Fibroblast of gingiva (primary cell): ENCODE measurements around the gene TMEM183A.
"Not testable (repeated sequence)": the region's sequence is repeated elsewhere in the genome, so short reads cannot be mapped to it uniquely, and the experiment has no call there.

Source experiments
- DNase-seq: peaks from one replicate; pipeline ENCODE4 v3.0.0-alpha.2; 2011; ENCODE audit warnings: low read depth

TMEM183A gene, protein sequence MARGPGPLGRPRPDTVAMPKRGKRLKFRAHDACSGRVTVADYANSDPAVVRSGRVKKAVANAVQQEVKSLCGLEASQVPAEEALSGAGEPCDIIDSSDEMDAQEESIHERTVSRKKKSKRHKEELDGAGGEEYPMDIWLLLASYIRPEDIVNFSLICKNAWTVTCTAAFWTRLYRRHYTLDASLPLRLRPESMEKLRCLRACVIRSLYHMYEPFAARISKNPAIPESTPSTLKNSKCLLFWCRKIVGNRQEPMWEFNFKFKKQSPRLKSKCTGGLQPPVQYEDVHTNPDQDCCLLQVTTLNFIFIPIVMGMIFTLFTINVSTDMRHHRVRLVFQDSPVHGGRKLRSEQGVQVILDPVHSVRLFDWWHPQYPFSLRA

DNA sequence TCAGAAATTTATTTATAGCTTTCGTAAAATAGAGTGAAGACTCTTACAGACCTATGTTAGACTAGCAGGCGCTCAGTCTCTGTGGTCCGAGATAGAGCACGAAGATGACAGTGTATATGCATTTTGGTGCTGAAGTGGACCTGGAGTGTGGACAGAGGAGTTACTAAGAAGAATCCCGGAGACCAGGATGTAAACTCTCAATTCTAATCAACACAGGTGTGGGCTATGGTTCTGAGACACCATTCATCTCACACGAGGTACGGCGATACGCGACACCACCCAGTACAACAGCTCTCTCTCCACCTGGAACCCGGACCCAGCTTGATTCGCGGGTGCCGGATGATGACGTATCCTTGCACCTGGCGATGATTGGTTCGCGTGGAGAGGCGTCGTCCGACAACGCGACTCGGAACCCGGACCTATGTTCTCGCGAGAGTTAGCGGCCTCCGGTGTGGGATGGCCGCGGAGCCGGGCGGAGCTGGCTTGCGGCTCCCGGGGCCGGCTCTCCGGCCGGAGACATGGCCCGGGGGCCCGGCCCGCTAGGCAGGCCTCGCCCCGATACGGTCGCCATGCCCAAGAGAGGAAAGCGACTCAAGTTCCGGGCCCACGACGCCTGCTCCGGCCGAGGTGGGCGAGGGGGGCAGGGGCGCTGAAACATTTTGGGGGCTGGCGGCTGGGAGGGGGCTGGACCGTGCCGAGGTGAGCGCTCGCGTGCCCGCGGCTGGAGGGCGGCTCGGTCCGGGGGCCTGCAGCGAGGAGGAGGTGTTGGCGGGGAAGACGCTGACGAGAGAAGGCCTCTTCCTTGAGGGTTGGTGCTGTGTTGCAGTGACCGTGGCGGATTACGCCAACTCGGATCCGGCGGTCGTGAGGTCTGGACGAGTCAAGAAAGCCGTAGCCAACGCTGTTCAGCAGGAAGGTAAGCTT, at the start of gene TMEM183A:
TSS of gene TMEM183A (plus strand) at position 427 of the 924 bp plus-strand sequence. CDS start at position 519, 92 bp downstream.
- DNase-seq = peak; percentile 96

DNA sequence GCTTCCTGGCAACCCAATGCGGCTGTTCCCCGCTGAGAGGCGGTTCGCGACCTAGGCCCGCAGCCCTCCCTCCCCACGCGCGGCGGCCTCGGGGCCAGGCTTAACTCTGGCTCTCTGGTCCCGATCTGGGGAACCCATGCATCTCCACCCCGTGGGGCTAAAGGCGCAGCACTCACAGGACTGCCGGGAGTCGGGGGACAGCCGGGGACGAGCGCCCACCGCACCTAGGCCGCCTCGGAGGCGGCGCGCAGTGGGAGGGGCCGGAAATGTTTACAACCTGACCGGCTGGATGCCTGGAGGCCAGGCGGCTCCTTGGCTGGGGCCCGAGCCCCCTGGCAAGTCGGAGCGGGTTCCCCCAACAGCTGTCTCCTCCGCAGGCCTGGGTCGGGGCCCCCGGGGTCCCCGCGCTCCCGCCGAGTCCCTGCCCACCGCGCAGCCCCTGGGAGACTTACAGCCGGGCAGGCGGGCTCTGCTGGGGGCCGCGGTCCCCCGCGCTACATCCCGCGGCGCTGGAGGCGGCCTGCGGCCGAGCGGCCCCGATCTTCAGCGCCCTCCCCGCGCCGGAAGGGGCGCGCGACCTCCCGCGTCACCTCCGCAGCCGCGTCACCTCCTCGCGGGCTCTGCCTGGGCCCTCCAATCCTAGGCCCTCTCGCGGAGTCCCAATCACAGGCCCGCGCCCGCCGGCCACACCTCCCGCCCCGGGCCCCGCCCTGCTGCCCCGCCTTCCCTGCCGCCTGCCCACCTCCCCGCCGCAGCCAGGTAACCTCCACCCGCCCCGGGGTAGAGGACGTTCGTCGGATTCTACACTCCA, 49.2 kb upstream of the TMEM183A start, which contains the start of gene ADIPOR1:
TSS of gene ADIPOR1 (minus strand) at position 580 of the 811 bp plus-strand sequence. CDS start 7,242 bp downstream, outside the sequence.
- peak; percentile 82 for DNase-seq

DNA sequence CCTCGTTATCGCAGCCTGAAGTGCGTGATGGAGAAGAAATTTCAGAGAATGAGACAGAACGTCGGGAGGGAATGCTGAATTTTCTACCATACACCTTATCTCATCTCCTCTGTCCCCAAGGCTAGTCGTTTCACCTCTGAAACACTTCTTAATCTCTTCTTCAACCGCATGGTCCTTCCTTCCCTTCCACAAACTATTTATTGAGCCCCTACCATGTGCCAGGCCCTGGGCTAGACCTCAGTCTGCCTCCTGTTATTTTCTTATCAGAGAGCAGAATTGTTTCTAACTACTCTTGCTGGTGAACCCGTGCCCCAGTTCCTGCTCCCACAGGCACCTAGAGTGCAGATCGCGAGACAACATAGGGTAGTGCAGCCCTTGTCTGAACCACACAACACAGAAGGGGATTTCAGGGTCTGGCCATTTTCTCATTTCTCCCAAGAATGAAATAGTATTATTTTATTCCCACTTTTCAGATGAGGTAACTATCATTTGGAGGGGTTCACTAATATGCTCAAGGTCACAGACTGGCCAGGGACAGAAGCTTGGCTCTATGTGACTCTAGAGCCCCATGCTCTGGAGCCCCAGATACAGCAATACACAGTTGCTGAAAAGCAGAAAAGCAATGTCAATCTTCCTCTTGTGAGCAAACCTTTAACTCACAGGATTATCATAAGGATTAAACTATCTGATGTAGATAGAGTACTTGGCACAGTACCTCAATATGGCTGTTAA, 48.5 kb upstream of the TMEM183A start:
- DNase-seq = no peak

DNA sequence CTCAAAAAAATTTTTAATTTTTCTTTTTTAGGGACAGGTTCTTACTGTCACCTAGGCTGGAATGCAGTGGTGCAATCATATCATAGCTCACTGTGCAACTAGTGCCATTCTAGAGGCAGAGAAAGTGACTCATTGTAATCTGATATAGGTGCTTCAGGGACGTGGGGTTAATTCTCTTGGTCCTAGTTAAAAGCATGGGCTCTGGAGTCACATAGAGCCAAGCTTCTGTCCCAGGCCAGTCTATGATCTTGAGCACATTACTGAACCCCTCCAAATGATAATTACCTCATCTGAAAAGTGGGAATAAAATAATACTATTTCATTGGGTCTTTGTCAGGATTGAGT, 47.9 kb upstream of the TMEM183A start:
- DNase-seq = peak; percentile 60

DNA sequence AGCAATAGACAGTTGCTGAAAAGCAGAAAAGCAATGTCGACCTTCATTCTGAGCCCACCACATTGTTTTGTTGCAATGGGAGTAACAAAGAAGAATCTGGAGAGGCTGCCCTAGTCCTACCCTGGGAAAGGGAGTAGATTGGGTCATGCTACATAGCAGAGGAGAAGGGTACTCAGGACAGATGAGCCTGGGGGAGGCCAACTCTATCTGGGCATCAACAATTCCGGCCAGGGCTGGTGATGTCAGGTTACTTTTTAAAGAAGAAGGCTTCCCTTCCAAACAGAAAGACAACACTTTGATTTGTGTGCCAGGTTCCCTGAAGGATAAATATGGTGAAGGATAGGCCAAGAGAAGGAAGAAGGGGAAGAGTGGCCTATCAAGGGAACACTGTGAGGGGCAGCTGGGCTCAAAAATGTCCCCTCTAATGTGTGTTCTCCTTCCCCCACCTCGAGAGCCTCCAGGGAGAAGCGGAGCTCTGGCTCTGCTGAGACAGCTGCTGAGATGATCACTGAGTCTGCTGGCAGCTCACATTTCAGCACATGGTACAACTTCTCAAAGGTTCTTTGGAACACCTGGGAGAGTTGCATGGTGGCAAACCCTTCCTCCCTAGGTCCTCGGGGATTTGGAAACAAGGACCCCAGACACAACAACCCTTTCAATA, 45.8 kb upstream of the TMEM183A start:
- no peak for DNase-seq

DNA sequence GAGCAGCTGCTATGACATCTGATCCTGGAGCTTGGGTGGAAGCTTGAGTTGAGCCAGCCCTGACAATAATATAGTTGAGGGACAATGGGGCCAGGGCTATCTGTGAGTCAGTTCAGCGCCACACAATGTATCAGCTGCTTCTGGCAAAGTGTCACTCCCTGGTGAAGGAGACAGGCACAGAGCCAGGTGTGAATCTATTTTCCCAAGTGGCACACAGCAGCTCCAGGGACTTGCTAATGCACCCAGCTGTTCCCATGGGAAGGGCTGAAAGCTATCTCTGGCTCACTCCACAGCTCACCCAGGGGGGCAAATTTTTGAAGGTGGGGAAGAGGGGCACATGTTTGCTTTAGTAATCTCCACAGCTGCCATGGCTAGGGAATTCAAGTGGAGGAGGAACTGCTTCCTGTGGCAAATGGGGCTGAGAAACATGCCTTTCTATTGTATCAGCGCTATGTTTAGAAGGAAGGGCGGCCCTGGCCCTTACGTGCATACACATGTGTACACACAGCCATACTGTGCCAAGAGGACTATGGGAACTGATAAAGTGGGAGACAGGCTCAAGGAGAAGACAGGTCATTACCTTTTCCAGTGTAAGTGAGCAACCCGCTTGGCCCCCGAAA, 42.3 kb upstream of the TMEM183A start:
- DNase-seq = peak; percentile 14

DNA sequence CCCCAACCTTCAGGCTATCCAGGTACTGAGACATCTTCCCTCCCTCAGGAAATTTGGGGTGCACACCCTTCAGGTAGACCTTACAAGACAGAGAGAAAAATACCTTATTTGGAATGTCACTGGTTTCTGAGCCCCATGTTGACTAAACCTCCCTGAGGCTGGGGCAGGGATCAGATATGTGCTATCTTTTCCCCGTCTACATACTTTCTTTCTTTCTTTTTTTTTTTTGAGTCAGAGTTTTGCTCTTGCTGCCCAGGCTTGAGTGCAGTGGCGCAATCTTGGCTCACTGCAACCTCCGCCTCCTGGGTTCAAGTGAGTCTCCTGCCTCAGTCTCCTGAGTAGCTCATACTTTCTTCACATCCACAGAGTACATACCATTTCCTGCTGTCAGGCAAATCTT, 41.8 kb upstream of the TMEM183A start:
- DNase-seq = no peak

DNA sequence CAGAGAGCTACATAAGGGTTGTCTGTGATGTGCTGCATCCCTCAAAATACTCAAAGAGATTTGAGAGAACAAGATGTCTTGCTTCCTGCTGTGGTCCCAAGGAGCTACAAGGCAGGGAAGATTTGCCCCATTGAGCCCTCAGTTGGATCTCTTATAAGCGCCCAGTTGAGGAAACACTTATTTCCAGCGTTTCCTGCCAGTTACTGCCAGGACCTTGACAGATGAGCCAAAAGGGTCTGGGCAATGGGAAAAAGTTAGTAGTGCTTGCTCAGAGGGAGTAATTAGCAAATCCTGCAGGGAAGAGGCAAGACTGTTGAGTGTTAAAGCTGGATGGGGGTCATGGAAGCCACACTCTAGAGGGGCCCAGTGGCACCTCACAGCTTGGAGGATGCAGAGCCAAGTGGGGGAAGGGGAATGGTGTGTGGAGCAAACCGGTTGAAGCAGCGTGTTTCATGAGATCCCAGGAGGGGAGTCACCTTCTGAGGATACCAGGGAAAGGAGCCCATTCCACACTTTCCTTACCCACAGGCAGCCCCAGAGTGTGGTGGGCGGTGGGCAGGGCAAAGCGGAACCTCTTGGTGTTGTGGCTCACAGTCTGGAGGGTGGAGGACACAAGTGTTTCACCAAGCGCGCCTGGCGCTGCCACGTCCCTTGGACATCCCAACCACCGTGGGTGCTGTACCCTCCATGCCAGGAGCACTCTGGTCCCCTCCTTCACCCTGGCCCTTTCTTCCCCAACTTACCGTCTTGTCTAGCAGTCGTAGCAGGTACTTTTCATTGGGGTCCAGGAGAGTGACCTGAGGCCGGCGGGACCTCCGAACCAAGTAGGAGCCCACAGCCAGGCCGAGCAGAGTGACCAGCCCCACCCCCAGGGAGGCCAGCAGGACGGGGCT, 40.9 kb upstream of the TMEM183A start:
- DNase-seq = no peak

DNA sequence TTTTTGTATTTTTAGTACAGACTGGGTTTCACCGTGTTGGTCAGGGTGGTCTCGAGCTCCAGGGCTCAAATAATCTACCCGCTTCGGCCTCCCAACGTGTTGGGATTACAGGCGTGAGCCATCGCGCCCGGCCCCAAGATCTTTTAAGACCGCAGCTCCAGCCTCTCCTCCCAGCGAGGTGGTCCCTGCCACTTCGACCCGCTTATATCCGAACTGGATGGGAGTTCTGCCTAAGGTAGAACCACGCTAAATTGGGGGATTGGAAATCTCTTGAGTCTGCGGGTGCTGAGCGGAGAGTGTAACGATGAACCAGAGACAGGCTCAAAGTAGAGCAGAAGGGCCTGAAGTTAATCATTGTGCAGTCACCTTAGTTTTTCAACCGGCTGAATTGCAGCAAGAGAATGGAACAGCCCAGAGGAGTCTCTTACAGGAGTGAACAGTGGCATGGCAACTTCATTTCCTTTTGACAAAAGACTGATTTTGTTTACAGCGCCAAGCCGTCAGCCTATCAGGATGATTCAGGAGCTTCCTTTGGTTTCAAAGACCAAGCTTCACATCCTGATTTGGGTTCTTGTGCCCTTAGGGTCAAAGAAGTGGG, 39.4 kb upstream of the TMEM183A start:
- DNase-seq = no peak

DNA sequence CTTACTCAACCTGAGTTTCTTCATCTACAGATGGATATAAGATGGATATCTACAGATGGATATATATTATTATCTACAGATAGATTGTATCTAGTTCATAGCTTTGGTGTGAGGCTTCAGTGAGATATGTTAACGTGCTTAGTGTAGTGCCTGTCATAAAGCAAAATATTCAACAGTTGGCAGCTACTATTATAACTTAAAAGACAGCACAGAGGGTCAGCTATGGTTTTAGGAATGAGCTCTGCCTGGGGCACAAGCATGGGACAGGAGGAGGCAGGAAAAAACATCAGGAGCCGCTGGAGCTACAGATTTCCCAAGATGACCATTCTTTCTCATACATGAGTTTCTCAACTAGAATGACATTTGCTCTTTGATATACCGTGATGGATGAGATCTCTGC, 38.8 kb upstream of the TMEM183A start:
- no peak for DNase-seq

DNA sequence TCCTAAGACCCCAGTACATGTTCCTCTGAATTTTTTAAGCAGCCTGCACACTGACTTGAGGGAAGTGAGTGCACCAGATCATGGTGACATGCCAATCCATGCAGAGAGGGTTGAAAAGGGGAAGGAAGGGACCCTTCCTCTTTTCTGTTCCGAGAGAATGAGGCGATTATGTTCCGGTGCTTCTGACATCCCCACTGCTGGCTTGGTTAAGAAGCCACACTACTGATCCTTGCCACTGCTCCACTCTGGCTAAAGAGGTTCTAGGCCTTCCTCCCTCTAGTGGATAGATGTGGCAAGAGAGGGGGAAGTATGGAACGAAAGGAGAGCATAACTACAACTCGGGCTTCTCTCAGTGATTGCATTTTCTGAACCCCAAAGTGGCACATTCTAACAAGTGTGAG, 38.3 kb upstream of the TMEM183A start:
- DNase-seq = peak; percentile 60

DNA sequence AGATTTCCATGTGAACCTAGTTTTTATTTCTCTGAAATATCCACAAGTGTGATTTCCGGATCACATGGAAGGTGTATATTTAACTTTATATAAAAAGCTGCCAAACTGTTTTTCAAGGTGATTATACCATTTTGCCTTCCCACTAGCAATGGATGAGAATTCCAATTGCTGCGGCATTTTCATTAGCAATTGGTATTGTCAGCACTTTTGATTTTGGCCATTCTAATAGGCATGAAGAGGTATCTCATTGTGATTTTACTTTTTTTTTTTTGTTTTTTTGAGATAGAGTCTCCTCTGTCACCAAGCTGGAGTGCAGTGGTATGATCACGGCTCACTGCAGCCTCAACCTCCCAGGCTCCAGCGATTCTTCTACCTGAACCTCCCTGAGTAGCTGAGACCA, 35.1 kb upstream of the TMEM183A start:
- DNase-seq = no peak

DNA sequence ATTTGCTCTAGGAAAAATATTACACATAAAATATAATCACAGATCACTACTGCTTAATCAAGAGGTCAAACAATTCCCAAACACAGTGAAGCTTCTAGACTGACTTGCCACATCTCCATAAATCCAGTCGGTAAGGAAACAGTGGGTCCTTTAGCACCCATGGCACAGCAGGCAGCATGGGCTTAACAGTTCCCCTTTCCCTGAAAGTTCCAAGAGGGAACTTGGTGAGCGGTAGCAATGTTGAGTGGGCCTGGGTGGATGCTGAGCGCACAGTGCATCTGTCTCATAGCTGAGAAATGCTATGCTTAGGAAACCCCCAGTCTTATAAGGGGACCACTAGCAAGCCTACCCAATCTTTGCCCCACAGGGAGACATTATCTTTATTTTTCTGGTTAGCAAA, 32.3 kb upstream of the TMEM183A start:
- no peak for DNase-seq

DNA sequence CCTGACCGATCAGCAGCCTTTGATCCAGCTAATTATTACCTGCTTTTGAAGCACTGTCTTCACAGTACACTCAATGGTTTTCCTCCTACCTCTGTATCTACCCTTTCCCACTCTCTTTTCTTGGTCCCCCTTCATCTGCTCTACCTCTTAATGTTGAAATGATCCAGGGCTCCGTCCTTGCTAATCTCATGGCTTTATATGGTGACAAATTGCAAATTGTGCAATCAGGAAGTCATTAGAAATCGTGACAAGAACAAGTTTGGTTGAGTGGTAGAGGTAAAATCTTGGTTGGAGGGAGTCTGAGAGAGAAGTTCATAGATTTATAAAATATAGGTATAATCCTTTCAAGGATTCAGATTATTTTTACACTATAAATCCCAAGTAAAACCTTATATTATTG, 30.5 kb upstream of the TMEM183A start:
- no peak for DNase-seq

DNA sequence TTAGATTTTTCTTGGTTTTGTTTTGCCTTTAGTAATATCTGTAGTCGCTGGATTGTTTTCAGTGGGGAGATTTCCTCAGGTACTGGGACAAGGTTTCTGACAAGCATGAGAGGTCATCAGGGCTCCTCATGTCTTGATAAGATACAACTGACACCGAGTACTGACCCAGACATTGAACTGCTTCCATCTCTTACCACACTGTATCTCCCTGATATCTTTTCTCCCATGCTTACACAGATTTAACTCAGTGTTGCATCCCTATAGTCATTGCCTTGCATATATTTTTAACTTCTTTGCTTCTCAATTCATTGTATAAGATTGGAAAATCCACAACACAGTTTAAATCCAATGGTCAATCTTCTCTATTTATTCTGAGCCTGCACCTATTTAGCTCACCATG, 27.7 kb upstream of the TMEM183A start:
- DNase-seq = no peak

DNA sequence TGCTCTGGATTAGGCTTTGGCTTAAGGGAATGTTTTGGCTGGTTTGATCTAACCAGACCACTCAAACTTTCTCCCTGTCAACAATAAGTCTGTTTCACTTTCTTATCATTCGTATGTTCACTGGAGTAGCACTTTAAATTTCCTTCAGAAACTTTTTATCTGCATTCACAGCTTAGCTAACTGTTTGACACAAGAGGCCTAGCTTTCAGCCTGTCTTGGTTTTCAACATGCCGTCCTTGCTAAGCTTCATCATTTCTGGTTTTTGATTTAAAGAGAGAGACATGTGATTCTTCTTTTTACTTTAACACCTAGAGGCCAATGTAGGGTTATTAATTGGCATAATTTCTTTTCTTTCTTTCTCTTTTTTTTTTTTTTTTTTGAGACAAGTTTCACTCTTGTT, 25.2 kb upstream of the TMEM183A start:
- DNase-seq = no peak

DNA sequence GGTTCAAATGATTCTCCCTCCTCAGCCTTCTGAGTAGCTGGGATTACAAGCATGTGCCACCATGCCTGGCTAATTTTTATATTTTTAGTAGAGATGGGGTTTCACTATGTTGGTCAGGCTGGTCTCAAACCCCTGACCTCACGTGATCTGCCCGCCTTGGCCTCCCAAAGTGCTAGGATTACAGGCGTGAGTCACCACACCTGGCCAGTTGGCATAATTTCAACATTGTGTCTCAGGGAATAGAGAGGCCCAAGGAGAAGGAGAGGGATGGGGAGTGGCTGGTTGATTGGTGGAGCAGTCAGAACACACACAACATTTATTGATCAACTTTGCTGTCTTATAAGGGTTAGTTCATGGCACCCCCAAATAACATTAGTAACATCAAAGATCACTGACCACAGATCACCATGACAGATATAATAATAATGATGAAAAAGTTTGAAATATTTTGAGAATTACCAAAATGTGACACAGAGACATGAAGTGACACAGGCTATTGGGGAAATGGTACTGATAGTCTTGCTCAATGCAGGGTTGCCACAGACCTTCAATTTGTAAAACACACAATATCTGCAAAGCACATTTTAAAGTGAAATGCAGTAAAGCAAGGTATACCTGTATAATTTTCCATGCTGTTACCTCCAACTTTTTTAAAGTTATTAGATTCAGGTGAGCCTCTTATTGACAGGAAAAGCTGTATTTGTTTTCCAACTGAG, 24.3 kb upstream of the TMEM183A start:
- no peak for DNase-seq

DNA sequence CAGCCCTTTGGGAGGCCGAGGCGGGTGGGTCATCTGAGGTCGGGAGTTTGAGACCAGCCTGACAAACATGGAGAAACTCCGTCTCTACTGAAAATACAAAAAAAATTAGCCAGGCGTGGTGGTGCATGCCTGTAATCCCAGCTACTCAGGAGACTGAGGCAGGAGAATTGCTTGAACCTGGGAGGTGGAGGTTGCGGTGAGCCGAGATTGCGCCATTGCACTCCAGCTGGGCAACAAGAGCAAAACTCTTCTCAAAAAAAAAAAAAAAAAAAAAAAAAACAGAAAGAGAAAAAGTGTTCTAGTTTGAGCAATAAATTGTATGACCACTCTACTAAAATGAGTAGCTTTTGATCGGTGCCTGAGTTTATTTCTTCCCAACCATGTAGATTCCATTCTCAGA, 21.1 kb upstream of the TMEM183A start:
- DNase-seq = not testable (repeated sequence)
